Neuron (in vitro differentiated cells): ENCODE results near the gene CCL21.

ENCODE experiments used
- H2AFZ ChIP-seq: one replicate; pipeline ENCODE4 v1.6.1; 2013; ENCODE audit warnings: low read depth, mild to moderate bottlenecking, inconsistent platforms, low read length, moderate library complexity
- H3K27me3 ChIP-seq: one replicate; pipeline ENCODE4 v1.6.1; 2013; ENCODE audit warnings: low read length; ENCODE audit not compliant: insufficient read depth
- H3K36me3 ChIP-seq: one replicate; pipeline ENCODE4 v1.6.1; 2013; ENCODE audit warnings: low read length; ENCODE audit not compliant: insufficient read depth
- H3K4me1 ChIP-seq: one replicate; pipeline ENCODE4 v1.6.1; 2013; ENCODE audit warnings: low read length; ENCODE audit not compliant: insufficient read depth
- H3K4me3 ChIP-seq: 2 replicates; pipeline ENCODE4 v1.5.1; 2013; ENCODE audit warnings: mild to moderate bottlenecking, low read length, moderate library complexity
- H3K9me3 ChIP-seq: one replicate; pipeline ENCODE4 v1.6.1; 2013; ENCODE audit warnings: low read length

CCL21 gene

DNA sequence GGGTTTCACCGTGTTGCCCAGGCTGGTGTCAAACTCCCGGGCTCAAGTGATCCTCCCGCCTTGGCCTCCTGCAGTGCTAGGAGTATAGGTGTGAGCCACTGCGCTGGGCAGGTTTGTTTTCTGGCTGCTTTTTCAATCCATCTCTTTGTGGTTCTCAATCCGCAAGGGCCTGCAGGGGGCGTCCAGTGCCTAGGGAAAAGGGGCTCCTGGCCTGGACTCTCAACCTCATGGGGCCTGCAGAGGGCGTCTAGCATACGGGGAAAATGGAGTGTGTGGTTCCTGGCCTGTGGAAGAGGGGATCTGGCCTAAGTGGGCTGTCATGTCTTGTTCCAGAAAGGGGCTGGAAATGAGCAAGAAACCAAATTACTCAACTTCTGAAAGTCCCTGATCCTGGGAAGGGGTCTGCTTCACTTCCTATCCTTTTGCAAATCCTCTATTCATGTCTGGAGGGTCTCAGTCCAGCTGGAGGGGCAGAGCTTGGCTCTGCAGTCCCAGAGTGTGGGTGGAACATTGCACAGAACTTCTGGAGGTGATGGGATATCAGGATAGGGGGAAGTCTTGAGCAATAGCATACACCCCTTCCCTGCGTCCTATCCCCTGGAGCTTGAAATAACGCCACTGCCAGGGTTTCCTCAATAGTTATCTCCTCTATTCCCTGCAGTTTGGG is 34.8 kb downstream of the CCL21 start:
- Histone ChIP-seq H2AFZ (no peak overlapping the region), H3K4me3 (no peak overlapping the region), H3K36me3 (no peaks in the 10 kb centered on the region), H3K27me3 (no peaks in the 10 kb centered on the region), H3K9me3 (no peaks in the 10 kb centered on the region), H3K4me1 (no peaks in the 10 kb centered on the region)

DNA sequence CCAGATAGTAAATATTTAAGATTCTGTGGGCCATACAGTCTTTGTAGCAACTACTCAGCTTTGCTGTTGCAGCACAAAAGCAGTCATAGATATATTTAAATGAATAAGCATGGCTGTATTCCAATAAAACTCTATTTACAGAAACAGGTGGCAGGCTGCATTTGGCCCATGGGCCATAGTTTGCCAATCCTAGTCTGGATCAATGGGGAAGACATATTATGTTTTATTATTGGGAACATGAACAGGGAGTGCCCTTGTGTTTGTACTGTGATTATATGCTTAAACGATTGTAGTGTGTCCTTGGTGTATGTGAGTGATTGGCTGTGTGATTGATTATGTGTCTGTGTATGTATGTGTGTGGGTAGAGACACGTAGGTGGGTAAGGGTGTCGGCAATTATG is 35.5 kb downstream of the CCL21 start:
- H2AFZ ChIP-seq, result no peak overlapping the region
- no peaks in the 10 kb centered on the region for H3K9me3 ChIP-seq
- H3K27me3 ChIP-seq, result no peaks in the 10 kb centered on the region
- H3K36me3 ChIP-seq, result no peaks in the 10 kb centered on the region
- H3K4me3 ChIP-seq, result no peak overlapping the region
- H3K4me1 ChIP-seq, result no peaks in the 10 kb centered on the region

DNA sequence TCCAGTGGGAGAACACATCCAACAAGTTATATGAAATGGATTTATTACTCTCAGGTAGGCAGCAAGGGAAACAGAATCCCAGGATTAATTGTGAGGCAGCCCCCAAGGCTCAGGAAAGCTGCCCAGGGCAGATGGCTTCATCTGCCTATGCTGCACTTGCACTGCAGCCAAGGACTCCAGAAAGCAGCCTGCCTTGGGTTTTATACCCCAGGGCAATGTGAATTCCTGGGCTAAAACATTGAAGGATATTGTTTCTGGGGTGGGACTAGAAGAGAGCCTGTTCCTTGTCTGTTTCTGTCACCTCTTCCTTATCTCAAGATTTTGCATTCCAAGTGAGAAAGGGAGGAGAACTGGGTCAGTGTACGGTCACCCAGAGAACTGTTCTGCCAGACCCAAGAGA is 38.6 kb downstream of the CCL21 start:
- Histone ChIP-seq H2AFZ (no peak overlapping the region), H3K27me3 (no peaks in the 10 kb centered on the region), H3K9me3 (no peaks in the 10 kb centered on the region), H3K4me3 (no peak overlapping the region), H3K36me3 (no peaks in the 10 kb centered on the region), H3K4me1 (peaks cover 2% of the 10 kb centered on the region)

DNA sequence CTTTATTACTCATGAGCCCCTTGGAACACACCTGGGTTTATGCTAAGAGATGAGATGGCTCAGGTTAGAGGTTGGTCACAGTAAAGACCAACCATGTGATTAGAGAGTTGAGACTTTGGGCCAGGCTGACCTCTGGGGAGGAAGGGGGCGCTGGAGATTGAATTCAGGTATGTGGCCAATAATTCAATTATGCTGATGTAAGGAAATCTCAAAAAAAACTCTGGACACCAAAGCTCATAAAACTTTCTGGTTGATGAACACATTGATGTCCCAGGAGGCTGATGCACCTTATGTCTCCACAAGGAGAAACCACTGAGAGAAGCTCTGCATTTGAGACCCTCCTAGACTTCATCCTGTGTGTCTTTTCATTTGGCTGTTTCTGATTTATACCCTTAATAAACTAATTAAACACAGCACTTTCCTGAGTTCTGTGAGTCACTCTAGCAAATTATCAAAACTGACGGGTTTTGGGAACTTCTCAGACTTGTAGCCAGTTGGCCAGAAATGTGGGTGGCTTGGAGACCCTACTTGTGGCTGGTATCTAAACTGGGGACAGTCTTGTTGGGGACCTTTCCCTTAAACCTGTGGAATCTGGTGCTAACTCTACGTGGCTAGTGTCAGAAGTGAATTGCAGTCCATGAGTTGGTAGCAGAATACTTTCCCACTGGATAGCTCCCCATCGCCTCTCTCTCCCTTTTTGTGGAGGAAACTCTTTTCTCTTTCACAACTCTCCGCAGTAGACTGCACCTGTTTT is 40.0 kb downstream of the CCL21 start:
- H3K4me3 ChIP-seq, result no peak overlapping the region
- no peak overlapping the region for H2AFZ ChIP-seq
- H3K36me3 ChIP-seq, result no peaks in the 10 kb centered on the region
- H3K9me3 ChIP-seq, result no peaks in the 10 kb centered on the region
- peaks cover 4% of the 10 kb centered on the region for H3K4me1 ChIP-seq
- H3K27me3 ChIP-seq, result no peaks in the 10 kb centered on the region

DNA sequence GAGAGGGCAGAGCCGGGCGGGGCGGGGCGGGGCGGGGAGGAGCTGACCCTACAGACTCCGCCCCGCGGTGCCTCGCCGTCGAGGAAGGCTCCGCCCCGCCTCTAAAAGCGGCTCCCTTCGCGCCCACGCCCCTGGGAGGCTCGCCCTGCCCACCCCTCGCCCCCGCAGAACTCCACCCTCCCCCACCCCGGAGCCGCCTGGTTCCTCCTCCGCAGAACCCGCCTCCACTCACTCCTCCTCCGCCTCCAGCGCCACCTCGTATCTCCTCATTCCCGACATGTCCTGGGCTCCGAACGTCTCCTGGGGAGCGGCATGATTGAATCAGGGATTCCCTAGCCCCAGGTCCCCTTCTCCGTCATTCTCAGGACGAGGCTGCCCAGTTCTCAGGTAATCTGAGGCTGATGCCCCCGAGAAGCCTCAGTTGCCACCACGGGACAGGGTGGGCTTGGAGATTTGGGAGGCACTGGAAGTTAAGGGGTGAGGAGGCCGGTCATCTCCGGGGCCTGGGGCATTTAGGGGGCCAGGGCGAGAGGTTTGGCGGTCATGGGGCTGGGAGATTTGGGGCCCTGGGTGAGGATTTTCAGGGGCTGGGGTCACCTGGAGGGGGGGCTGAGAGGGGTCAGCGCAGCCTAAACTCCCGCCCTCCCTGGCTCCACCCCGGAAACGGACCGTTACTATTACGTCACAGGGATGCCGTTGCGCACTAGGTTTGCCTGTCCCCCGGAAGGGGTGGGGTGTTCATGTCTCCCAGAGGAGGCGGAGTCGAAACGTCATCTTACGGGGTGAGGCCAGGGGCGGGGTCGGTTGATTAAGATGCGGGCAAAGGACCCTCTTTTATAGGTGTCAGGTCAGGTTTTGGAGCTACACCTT is 44.3 kb downstream of the CCL21 start:
- Histone ChIP-seq H3K9me3 (no peaks in the 10 kb centered on the region), H3K36me3 (no peaks in the 10 kb centered on the region), H2AFZ (peak overlapping the region; percentile 52)

DNA sequence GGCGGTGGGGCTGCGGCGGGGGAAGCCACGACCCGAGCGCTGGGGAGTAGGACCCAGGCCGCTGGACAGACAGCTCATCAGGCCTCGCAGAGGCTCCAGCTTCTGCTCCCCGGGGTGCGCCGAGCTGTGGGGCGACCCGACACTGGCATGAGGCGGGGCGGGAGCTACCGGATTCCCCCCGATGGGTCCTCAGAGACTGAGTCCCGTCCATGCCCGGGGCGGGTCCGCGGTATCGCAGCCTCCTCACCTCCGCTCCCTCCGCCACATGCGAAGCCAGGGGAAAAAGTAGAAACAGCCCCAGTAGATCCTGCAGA is 44.9 kb downstream of the CCL21 start:
- Histone ChIP-seq H3K36me3 (no peaks in the 10 kb centered on the region), H3K27me3 (no peaks in the 10 kb centered on the region), H2AFZ (peak overlapping the region; percentile 52), H3K9me3 (no peaks in the 10 kb centered on the region), H3K4me1 (peaks cover 7% of the 10 kb centered on the region), H3K4me3 (peak overlapping the region; percentile 46)

More for the DNA sequence above, 44.3 kb downstream of the CCL21 start:
- H3K27me3 ChIP-seq, result no peaks in the 10 kb centered on the region
- H3K4me1 ChIP-seq, result peaks cover 7% of the 10 kb centered on the region
- peak overlapping the region; percentile 60 for H3K4me3 ChIP-seq

DNA sequence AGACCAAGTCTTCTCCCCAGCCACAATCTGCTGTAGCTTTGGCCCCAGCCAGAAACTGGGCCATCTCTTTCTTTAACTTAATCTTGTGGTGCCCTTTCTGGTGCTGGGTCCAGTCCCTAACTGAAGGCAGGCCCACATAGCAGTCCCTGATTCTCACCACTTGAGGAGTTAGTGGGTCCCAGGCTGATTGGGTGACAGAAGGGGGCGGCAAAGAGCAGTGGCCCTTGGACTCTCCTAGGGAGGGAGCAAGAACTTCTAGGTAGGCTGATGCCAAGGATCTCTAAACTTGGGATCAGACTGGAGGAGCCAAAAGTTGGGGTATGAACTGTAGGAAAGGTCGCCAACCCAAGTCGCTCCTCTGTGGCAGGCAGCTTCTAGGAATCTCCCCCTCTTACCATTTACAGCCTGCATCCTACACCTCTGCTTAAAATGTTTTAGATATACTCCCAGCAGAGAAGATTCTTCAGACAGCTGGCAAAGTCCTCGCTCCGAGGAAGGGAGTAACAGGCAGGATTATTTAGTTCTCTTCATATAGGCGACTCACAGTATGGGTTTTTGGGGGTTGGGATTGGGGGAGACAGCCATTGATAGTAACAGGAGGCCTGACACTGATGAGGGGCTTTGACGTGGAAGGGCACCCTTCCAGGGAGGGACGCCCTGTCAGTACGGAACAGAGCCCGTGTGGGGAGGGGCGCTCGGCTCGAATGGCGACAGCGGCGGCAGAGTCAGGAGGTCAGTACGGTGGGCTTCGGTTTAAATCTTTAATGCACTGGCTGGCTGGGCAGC is 45.5 kb downstream of the CCL21 start:
- Histone ChIP-seq H3K36me3 (no peaks in the 10 kb centered on the region), H3K27me3 (no peaks in the 10 kb centered on the region), H3K4me1 (peaks cover 7% of the 10 kb centered on the region), H3K9me3 (no peaks in the 10 kb centered on the region), H3K4me3 (peak overlapping the region; percentile 46), H2AFZ (peak overlapping the region; percentile 52)

DNA sequence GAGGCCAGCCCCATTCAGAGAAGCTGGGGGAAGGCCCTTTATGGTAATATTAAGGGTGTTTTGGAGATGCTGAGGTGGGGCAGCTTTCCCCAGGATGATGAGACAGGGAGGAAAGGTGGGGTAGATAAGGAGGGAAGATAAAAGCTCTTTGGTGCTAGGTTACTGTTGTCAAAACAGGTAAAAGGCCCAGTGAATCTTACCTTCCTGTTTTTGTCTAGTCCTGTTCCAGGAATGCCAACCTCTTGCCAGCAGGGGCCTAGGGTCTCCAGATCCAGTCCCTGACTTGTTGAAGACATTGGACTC is 46.7 kb downstream of the CCL21 start:
- Histone ChIP-seq H3K27me3 (no peaks in the 10 kb centered on the region), H3K4me3 (no peak overlapping the region), H3K36me3 (no peaks in the 10 kb centered on the region), H3K4me1 (peaks cover 7% of the 10 kb centered on the region), H3K9me3 (no peaks in the 10 kb centered on the region), H2AFZ (no peak overlapping the region)

DNA sequence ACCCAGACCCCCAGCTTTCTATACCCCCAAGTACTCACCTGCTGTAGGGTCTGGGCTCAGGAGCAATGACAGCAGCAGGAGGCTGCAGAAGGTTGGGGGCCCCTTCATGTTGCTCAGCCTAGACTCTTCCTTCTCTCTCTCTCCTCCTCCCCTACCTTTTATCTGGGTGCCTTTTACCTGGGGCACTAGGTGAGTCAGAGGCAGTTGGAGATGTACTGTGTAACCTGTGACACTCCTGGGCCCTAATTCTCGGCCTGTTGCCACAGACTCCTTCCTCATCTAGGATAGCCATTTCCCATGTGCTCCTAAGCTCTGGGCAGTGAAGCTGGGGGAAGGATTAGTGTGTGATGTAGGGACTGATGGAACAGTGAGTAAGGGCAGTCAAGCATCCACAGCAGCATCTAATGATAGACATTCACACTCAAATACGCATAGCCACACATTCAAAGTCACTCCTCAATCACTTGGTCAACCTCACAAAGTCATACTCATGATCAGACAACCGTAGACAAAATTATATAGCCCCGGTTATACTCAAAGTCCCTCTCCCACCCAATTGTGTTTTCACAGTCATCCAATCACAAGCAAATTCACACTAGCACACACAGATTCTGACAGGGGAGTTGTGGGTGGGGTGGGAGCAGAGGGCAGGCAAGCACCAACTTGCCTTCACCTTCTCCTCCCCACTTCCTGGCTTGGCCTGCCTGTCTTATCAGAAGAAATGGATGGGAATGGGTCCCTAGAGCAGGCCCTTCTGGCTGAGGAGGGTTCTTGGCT is 47.2 kb downstream of the CCL21 start, which contains the start of gene CCL27:
Gene CCL27, minus strand, starts transcription at position 132 of the 777 bp plus-strand sequence. Its CDS starts 24 bp downstream, at position 108.
- Histone ChIP-seq H3K4me3 (no peak within 1 kb of the TSS), H3K36me3 (no peaks in the 10 kb centered on the region), H2AFZ (no peak within 1 kb of the TSS), H3K9me3 (no peaks in the 10 kb centered on the region), H3K27me3 (no peaks in the 10 kb centered on the region), H3K4me1 (peaks cover 7% of the 10 kb centered on the region)

DNA sequence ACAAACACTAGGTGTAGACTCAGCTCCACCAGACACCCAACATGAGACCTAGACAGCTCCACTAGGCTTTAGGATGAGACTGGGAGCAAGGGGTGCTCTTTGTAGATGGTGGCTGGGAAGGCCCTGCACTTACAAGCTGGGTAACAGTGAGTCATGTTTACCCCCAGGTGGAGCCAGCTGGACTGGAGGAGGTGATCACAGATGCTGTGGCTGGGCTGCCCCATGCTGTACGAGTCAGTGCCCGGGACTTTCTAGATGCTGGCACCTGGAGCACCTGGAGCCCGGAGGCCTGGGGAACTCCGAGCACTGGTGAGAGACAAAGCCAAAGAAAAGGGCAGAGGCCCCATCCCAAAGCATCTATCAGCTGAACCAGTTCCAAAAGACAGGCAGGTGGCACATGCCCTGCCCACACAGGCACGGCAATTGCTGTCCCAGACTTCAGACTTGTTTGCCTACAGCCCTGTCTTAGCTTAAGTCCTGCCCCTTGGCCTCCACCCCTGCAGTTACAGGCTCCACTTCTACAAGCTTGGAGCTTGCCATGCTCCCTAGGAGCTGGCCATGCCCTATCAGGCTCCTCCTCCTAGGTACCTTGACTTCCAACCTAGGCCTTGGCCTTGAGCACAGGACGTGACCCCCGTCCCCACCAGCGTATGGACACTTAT is 50.2 kb downstream of the CCL21 start:
- Histone ChIP-seq H3K36me3 (no peaks in the 10 kb centered on the region), H2AFZ (no peak overlapping the region), H3K9me3 (no peaks in the 10 kb centered on the region), H3K4me1 (peaks cover under 1% of the 10 kb centered on the region), H3K27me3 (no peaks in the 10 kb centered on the region), H3K4me3 (no peak overlapping the region)
